HepG2 (cell line): Measurements from ENCODE around the gene MTHFSD. TPM values are rescaled to one million over a fixed set of nuclear protein-coding genes. Genes with fewer than 3 reads are reported as not detected.

Source experiments
- ATF7 ChIP-seq, 2 experiments: fragments of 450-650 bp in 1 of 2; sonication (generic) in 1 of 2; formaldehyde crosslinking in 1 of 2; IDR thresholded peaks; 2 replicates each; pipeline versions ENCODE4 v1.4.0 to v1.6.1; 2016 to 2020; ENCODE audit warnings: antibody characterized with exemption in 1 of 2, mild to moderate bottlenecking in 1 of 2, missing genetic modification reagents in 1 of 2
- MEF2D ChIP-seq: sonication (generic); formaldehyde crosslinking; IDR thresholded peaks from 2 replicates; pipeline ENCODE4 v1.5.1; 2020; ENCODE audit warnings: mild to moderate bottlenecking, missing genetic modification reagents
- MZF1 ChIP-seq: sonication (generic); formaldehyde crosslinking; IDR thresholded peaks from 2 replicates; pipeline ENCODE4 v1.8.1; 2023; ENCODE audit warnings: mild to moderate bottlenecking, missing genetic modification reagents, borderline replicate concordance
- NFRKB ChIP-seq: fragments of 450-650 bp; IDR thresholded peaks from 2 replicates; pipeline ENCODE4 v1.6.1; 2017
- NR2F1 ChIP-seq, 2 experiments: fragments of 450-650 bp in 1 of 2; formaldehyde crosslinking in 1 of 2; IDR thresholded peaks; 2 replicates each; pipeline versions ENCODE4 v1.5.0 to v1.6.1; 2016 to 2020; ENCODE audit warnings: mild to moderate bottlenecking in 1 of 2, missing compliant biosample characterization in 1 of 2, missing genetic modification reagents in 1 of 2, moderate library complexity in 1 of 2
- SP140L ChIP-seq: sonication (generic); formaldehyde crosslinking; IDR thresholded peaks from 2 replicates; pipeline ENCODE4 v1.4.0; 2020; ENCODE audit warnings: missing genetic modification reagents, borderline replicate concordance
- SRSF1 ChIP-seq: fragments of 200-400 bp; formaldehyde crosslinking; optimal IDR thresholded peaks from 2 replicates; pipeline ENCODE3; 2017; ENCODE audit warnings: mild to moderate bottlenecking, low read depth, low read length, moderate library complexity
- ZNF232 ChIP-seq: sonication (generic); formaldehyde crosslinking; IDR thresholded peaks from 2 replicates; pipeline ENCODE4 v1.4.0; 2020; ENCODE audit warnings: missing genetic modification reagents, borderline replicate concordance
- ZNF557 ChIP-seq: sonication (generic); formaldehyde crosslinking; IDR thresholded peaks from 2 replicates; pipeline ENCODE4 v1.4.0; 2020; ENCODE audit warnings: missing genetic modification reagents
- ZNF670 ChIP-seq: sonication (generic); formaldehyde crosslinking; IDR thresholded peaks from 2 replicates; pipeline ENCODE4 v1.8.0; 2022; ENCODE audit warnings: mild to moderate bottlenecking, missing genetic modification reagents, borderline replicate concordance
- ZNF709 ChIP-seq: sonication (generic); formaldehyde crosslinking; IDR thresholded peaks from 2 replicates; pipeline ENCODE4 v1.5.0; 2020; ENCODE audit warnings: mild to moderate bottlenecking, missing genetic modification reagents
- ZNF790 ChIP-seq: sonication (generic); formaldehyde crosslinking; IDR thresholded peaks from 2 replicates; pipeline ENCODE4 v1.8.0; 2022; ENCODE audit warnings: missing genetic modification reagents, mild to moderate bottlenecking, borderline replicate concordance
- ZSCAN21 ChIP-seq: sonication (generic); formaldehyde crosslinking; IDR thresholded peaks from 2 replicates; pipeline ENCODE4 v1.8.0; 2022; ENCODE audit warnings: mild to moderate bottlenecking, missing genetic modification reagents, moderate library complexity, borderline replicate concordance
- polyA plus RNA-seq, 8 experiments: library from polyadenylated mRNA; depleted of rRNA in 3 of 8; stranded (reverse) in 7 of 8; unstranded in 1 of 8; fragments of >200 nt; fragmentation: Illumina TruSeq in 4 of 8; extraction: Trizol in 4 of 8; gene quantifications; 2 replicates each; pipeline versions ENCODE4 v1.2.1 to v1.2.3, GENCODE V29; 2011 to 2016; ENCODE audit warnings: low read depth in 4 of 8, missing spikeins in 1 of 8, mixed read lengths in 1 of 8; ENCODE audit not compliant: insufficient read depth in 1 of 8
- total RNA-seq, 5 experiments: library from RNA; depleted of rRNA; stranded (reverse); fragments of >200 nt; fragmentation: Illumina TruSeq; extraction: Trizol; gene quantifications; 2 replicates each; pipeline ENCODE4 v1.2.3, GENCODE V29; 2016; ENCODE audit warnings: low read depth in 1 of 5
- TF ChIP-seq, protein P1 (sequence below): sonication (generic); formaldehyde crosslinking; IDR thresholded peaks from 2 replicates; pipeline ENCODE4 v1.5.0; 2020; ENCODE audit warnings: mild to moderate bottlenecking, missing genetic modification reagents, borderline replicate concordance
- TF ChIP-seq, protein P2 (sequence below): sonication (generic); formaldehyde crosslinking; IDR thresholded peaks from 2 replicates; pipeline ENCODE4 v1.5.0; 2020; ENCODE audit warnings: mild to moderate bottlenecking, missing genetic modification reagents
- TF ChIP-seq, protein P3 (sequence below): sonication (generic); formaldehyde crosslinking; IDR thresholded peaks from 2 replicates; pipeline ENCODE4 v1.5.1; 2020; ENCODE audit warnings: missing genetic modification reagents, mild to moderate bottlenecking, borderline replicate concordance
- TF ChIP-seq, protein P4 (sequence below): sonication (generic); formaldehyde crosslinking; IDR thresholded peaks from 2 replicates; pipeline ENCODE4 v1.4.0; 2020; ENCODE audit warnings: missing genetic modification reagents

Gene MTHFSD
- total and polyA plus RNA-seq, 2 of the 13 experiments (the other 11 are each of a cell fraction or from before 2014, with no cell fraction given): 14.2 to 16.3 TPM

DNA sequence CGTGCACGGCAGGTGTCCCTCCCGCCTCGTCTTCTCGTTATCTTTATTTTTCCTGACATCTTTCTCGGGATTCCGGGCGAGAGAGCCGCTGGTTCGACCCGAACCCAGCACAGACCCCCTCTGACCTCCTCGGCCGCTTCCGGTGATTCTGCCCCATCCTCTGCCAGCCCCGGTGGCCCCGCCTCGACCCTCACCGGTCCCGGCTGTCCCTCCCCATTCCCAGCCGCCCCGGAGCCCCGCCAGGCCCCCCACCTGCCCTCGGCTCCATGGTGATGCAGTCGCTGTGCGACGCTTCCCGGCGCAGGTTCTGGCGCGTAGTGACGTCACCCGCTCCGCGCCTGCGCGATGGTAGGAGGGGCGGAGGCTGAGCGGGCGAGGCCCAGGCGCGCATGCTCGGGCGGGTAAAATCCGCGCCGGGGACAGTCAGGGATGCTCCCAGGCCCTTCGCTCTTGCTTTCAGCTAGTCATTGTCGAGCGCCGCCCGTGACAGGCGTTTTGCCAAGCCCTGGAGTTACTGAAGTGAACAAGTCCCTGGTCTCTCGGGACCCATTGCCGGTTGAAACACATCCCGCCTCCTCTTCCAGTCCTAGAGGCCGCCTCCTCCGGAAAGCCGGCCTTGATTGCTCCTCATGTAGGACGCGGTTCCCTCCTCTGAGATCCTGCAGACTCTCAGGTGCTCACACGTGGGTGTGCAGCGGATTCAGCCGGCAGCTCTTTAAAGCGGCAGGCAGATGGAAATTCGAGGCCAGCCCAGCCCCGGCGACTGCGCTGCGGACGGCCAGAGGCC, at the start of gene MTHFSD (continued):
- no peak for TF ChIP-seq NR2F1 (CRISPR knock-in tag; IDR thresholded peaks at IDR 0.05)
- no peak for TF ChIP-seq NFRKB
- TF ChIP-seq ZNF790 (CRISPR knock-in tag): no peak
- TF ChIP-seq, protein P1, sequence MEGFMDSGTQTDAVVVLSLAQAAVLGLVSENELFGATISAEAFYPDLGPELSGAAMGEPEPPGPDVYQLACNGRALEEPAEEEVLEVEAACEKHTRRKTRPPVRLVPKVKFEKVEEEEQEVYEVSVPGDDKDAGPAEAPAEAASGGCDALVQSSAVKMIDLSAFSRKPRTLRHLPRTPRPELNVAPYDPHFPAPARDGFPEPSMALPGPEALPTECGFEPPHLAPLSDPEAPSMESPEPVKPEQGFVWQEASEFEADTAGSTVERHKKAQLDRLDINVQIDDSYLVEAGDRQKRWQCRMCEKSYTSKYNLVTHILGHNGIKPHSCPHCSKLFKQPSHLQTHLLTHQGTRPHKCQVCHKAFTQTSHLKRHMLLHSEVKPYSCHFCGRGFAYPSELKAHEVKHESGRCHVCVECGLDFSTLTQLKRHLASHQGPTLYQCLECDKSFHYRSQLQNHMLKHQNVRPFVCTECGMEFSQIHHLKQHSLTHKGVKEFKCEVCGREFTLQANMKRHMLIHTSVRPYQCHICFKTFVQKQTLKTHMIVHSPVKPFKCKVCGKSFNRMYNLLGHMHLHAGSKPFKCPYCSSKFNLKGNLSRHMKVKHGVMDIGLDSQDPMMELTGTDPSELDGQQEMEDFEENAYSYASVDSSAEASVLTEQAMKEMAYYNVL (CRISPR knock-in tag): peak; percentile 78; the same call in 1 of the 2 replicates
- no peak for TF ChIP-seq SRSF1
- peak; percentile 36; the same call in 1 of the 2 replicates for TF ChIP-seq MZF1 (CRISPR knock-in tag)
- TF ChIP-seq, protein P2, sequence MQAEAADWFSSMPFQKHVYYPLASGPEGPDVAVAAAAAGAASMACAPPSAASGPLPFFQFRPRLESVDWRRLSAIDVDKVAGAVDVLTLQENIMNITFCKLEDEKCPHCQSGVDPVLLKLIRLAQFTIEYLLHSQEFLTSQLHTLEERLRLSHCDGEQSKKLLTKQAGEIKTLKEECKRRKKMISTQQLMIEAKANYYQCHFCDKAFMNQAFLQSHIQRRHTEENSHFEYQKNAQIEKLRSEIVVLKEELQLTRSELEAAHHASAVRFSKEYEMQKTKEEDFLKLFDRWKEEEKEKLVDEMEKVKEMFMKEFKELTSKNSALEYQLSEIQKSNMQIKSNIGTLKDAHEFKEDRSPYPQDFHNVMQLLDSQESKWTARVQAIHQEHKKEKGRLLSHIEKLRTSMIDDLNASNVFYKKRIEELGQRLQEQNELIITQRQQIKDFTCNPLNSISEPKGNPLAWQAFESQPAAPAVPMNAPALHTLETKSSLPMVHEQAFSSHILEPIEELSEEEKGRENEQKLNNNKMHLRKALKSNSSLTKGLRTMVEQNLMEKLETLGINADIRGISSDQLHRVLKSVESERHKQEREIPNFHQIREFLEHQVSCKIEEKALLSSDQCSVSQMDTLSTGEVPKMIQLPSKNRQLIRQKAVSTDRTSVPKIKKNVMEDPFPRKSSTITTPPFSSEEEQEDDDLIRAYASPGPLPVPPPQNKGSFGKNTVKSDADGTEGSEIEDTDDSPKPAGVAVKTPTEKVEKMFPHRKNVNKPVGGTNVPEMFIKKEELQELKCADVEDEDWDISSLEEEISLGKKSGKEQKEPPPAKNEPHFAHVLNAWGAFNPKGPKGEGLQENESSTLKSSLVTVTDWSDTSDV (CRISPR knock-in tag): peak; percentile 36; the same call in 1 of the 2 replicates
- TF ChIP-seq ZSCAN21 (CRISPR knock-in tag): peak; percentile 73
- peak; percentile 82; the same call in 1 of the 2 replicates for TF ChIP-seq ZNF232
- TF ChIP-seq SP140L (CRISPR knock-in tag): no peak
- TF ChIP-seq, protein P3, sequence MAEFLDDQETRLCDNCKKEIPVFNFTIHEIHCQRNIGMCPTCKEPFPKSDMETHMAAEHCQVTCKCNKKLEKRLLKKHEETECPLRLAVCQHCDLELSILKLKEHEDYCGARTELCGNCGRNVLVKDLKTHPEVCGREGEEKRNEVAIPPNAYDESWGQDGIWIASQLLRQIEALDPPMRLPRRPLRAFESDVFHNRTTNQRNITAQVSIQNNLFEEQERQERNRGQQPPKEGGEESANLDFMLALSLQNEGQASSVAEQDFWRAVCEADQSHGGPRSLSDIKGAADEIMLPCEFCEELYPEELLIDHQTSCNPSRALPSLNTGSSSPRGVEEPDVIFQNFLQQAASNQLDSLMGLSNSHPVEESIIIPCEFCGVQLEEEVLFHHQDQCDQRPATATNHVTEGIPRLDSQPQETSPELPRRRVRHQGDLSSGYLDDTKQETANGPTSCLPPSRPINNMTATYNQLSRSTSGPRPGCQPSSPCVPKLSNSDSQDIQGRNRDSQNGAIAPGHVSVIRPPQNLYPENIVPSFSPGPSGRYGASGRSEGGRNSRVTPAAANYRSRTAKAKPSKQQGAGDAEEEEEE: peak; percentile 69; the same call in 1 of the 2 replicates
- peak; percentile 45; the same call in 1 of the 2 replicates for TF ChIP-seq ZNF670 (CRISPR knock-in tag)
- TF ChIP-seq ATF7 (IDR thresholded peaks at IDR 0.05): peak; percentile 99
- peak; percentile 97; the same call in 1 of the 2 replicates for TF ChIP-seq ATF7 (CRISPR knock-in tag; IDR thresholded peaks at IDR 0.05)
- TF ChIP-seq, protein P4, sequence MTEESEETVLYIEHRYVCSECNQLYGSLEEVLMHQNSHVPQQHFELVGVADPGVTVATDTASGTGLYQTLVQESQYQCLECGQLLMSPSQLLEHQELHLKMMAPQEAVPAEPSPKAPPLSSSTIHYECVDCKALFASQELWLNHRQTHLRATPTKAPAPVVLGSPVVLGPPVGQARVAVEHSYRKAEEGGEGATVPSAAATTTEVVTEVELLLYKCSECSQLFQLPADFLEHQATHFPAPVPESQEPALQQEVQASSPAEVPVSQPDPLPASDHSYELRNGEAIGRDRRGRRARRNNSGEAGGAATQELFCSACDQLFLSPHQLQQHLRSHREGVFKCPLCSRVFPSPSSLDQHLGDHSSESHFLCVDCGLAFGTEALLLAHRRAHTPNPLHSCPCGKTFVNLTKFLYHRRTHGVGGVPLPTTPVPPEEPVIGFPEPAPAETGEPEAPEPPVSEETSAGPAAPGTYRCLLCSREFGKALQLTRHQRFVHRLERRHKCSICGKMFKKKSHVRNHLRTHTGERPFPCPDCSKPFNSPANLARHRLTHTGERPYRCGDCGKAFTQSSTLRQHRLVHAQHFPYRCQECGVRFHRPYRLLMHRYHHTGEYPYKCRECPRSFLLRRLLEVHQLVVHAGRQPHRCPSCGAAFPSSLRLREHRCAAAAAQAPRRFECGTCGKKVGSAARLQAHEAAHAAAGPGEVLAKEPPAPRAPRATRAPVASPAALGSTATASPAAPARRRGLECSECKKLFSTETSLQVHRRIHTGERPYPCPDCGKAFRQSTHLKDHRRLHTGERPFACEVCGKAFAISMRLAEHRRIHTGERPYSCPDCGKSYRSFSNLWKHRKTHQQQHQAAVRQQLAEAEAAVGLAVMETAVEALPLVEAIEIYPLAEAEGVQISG: peak; percentile 81
- no peak for TF ChIP-seq MEF2D (CRISPR knock-in tag)
- TF ChIP-seq ZNF709: 0 out of 2 replicates have a peak, but pooled peaks have one; percentile 29
- no peak for TF ChIP-seq ZNF557 (CRISPR knock-in tag)
